NCI-H774 (cell line): ENCODE measurements around the gene ACHE.

ENCODE experiments used
- DNase-seq: peaks from one replicate; lab custom pipeline; 2025; lab: John Stamatoyannopoulos, UW

ACHE gene

GRCh38 chr7:100884736-100885439 is 10.8 kb downstream of the ACHE start:
- DNase-seq = no peak

GRCh38 chr7:100882785-100883526 is 12.7 kb downstream of the ACHE start:
- no peak for DNase-seq

DNA sequence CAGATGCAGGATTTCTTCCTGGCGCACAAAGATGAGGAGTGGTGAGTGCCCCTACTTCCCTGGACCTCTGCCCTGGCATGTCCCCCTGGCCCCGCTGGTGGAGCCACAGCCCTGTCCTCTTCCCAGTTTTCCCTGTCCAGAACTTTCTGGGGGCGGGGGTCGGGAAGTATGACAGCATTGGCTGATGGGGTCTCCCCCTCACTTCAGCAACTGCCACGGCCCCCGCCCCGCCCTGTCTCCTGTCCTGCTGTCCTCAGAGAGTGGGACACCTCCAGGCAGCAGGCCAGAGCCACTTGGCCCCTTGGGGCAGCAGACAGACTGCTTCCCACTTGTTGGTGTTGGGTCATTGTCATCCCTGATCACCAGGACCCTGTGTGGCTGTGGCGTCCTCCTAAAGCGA is 13.5 kb downstream of the ACHE start:
- DNase-seq = no peak

GRCh38 chr7:100881136-100881535 is 14.6 kb downstream of the ACHE start:
- DNase-seq = no peak

DNA sequence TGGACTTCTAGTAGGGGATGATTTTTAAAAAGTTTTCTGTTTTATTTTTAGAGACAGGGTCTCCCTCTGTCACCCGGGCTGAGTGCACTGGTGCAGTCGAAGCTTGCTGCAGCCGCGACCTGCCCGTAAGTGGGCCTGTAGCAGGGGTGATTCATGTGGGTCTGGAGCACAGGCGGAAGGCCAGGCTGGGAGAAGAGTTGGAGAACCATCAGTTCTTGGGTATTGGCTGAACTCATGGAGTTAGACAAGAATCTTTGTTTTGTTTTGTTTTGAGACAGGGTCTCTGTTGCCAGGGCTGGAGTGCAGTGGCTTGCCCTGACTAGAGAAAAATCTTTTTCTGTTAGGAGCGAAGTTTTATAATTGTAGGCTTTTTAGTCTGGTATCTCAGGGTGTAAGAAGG is 15.0 kb downstream of the ACHE start:
- DNase-seq = no peak

DNA sequence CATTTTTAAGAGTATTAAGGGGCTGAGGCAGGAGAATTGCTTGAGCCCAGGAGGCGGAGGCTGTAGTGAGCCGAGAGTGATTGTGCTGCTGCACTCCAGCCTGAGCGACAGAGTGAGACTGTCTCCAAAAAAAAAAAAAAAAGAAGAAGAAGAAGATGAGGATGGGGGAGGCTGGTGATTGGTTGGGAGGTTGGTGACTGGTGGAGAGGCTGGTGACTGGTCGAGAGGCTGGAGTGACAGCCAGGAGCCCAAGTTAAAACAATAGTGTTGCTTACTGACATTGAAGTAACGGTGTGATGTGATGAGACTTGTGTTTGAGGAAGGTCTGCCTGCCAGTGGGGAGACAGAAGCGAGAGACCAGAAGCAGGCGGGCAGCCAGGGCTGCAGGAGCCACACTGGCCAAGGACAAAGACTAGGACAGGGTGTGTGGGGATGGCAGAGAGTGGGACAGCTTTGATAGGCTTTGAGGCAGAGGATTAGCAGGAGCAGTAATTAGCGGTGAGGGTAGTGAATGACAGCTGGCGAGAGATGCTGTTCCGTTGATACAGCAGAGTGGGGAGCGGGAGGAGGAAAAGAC is 15.9 kb downstream of the ACHE start:
- no peak for DNase-seq

DNA sequence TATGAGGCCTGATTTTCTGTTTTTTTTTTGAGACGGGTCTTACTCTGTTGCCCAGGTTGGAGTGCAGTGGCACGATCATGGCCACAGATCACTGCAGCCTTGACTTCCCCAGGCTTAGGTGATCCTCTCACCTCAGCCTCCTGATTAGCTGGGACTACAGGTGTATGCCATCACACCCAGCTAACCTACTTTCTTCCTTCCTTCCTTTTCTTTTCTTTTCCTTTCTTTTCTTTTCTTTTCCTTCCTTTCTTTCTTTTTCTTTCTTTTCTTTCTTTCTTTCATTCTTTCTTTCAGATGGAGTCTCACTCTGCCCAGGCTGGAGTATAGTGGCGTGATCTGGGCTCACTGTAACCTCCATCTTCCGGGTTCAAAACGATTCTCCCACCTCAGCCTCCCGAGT is 17.0 kb downstream of the ACHE start:
- no peak for DNase-seq

DNA sequence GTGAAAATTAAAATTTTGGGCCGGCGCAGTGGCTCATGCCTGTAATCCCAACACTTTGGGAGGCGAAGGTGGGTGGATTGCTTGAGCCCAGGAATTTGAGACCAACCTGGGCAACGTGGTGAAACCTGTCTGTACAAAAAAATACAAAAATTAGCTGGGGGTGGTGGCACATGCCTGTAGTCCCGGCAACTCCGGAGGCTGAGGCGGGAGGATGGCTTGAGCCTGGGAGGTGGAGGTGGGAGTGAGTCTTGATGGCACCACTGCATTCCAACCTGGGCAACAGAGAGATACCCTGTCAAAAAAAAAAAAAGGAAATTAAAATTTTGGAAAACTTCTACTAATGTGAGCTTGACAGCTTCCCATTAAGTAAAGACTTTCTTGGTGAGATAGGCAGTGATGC is 17.7 kb downstream of the ACHE start:
- no peak for DNase-seq

GRCh38 chr7:100875356-100875751 is 20.3 kb downstream of the ACHE start:
- DNase-seq = no peak

GRCh38 chr7:100874577-100875355 is 20.9 kb downstream of the ACHE start, which contains the start of gene SRRT:
SRRT (plus strand) TSS chr7:100875103; CDS start chr7:100875591, 488 bp downstream.
- peak; percentile 98 for DNase-seq

DNA sequence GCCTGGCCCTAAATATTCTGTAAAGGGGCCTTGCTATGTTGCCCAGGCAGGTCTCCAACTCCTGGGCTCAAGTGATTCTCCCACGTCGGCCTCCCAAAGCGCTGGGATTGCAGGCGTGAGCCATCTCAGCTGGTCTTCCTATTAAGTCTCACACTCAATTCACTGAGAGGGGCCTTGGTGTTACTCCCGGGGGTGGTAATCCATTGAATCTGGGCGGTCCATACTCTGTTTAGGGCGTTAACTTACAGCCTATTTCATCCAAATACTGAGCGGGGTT is 21.4 kb downstream of the ACHE start:
- DNase-seq = no peak

DNA sequence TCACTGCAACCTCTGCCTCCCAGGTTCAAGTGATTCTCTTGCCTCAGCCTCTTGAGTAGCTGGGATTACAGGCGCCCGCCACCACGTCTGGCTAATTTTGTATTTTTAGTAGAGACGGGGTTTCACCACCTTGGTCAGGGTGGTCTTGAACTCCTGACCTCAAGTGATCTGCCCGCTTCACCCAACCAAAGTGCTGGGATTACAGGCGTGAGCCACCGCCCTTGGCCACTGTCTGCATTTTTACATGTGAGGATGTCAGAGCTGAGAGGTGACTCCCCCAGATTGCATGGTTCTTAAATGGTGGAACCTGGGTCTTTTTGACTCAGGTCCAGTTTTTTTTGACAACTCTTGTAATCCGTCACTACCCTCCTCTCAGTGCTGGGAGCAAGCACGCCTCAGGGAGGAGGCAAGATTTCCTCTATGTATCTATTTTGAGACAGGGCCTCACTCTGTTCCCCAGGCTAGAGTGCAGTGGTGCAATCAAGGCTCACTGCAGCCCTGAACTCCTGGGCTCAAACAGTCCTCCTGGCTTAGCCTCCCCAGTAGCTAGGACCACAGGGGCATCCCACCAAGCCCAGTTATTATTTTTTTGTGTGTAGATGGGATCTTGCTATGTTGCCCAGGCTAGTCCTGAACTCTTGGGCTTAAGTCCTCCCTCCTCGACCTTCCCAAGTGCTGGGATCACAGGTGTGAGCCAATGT is 21.9 kb downstream of the ACHE start:
- DNase-seq = no peak

GRCh38 chr7:100867776-100868485 is 27.8 kb downstream of the ACHE start:
- DNase-seq = no peak

DNA sequence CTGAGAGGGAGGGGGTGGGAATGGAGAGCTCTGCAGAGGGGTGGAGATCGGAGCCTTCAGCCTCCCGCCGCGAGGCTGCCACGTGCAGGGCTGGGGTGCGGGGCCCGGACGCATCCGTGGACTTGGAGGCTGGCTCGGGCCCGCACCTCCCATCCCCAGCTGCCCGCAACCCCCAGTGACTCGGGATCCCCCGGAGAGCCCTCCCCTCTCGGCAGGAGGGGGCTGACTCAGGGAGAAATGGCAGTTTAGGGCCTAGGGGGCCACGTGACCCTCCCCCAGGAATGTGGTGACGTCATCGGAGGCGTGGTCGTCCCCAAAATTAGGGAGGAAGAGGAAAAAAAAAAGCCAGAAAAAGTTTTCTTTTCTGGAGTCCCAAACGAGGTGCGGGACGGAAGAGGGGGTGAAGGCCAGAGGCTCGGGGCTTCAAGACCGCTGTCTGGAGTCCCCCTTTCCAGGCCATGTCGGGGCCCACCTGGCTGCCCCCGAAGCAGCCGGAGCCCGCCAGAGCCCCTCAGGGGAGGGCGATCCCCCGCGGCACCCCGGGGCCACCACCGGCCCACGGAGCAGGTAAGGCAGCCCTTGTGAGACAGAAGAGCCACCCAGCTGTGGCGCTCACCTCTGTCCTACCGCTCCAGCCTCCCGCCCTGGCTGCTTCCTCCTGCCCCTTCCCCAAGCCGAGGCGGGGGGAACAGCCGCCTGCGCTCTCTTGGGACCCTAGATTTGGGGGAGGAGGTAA is 28.5 kb downstream of the ACHE start, which contains the start of gene TRIP6:
Gene TRIP6, plus strand, starts transcription at position 348 of the 736 bp plus-strand sequence. Its CDS starts 111 bp downstream, at position 459.
- DNase-seq = no peak

DNA sequence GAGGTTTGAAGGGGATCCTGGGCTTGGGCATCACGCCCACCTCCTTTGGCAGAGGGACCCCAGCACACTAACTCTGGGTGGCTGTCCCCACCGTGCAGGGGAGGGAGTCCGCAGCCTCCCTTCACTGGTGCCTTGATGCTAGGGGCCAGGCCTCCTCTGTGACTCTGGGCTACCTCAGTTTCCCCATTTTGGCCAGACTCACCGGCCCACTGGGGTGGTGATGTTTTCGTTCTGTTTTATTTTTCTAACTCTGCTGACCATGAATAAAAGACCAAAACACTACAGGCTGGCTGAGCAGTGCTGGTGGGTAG is 29.0 kb downstream of the ACHE start:
- DNase-seq = no peak

GRCh38 chr7:100865938-100866728 is 29.6 kb downstream of the ACHE start:
- no peak for DNase-seq

- DNase-seq = no peak
Measured at GRCh38 chr7:100865372-100865911, 30.2 kb downstream of the ACHE start.

- no peak for DNase-seq
Measured at GRCh38 chr7:100864263-100864845, 31.3 kb downstream of the ACHE start.

- DNase-seq = no peak
Measured at GRCh38 chr7:100863406-100863950, 32.2 kb downstream of the ACHE start.
